ENCODE results near the gene NR4A1. TPM values are rescaled to one million over a fixed set of nuclear protein-coding genes. Genes with fewer than 3 reads are reported as not detected.

Gene NR4A1
- polyA plus RNA-seq (2012; rRNA removed), result 75.2 and 120 TPM in 2 replicates
- 17.7 and 20.0 TPM in 2 replicates for polyA plus RNA-seq (2012; cell fraction: cytosol; rRNA removed)
- polyA plus RNA-seq (2012; cell fraction: nucleus; rRNA removed), result 429 and 610 TPM in 2 replicates

- H3K9me3 ChIP-seq, result no peaks in the 10 kb centered on the region
- peak; percentile 98 for DNase-seq
- POLR2A ChIA-PET, result interaction anchor here (1.0 to 1.4 kb wide), 2 partner anchors 12 to 22 kb away, joined by 3 read pairs; no protein-coding TSS in a partner anchor
- no peaks in the 10 kb centered on the region for H3K27me3 ChIP-seq (ENCODE audit: insufficient read depth)
- CTCF ChIA-PET, result interaction anchor here (0.7 to 15.6 kb wide), 8 partner anchors 10 to 161 kb away, joined by 3 to 279 read pairs (median 4); partner anchors contain the start of gene ATG101
- peak within 1 kb of the TSS in 1 of 2 experiments; percentile 71; a peak in 3 of 4 replicates for H3K27ac ChIP-seq (ENCODE audit: low read depth in 2 of 2, low read length in 1 of 2)
- H2AFZ ChIP-seq (ENCODE audit: low read depth), result peak within 1 kb of the TSS; percentile 76
- WGBS (ENCODE audit: low lambda C conversion rate), result 3% methylated on average over 52 of the region's 77 CpGs
- H3K4me1 ChIP-seq (ENCODE audit: control insufficient read depth in 1 of 2, insufficient read depth in 2 of 2, low read depth in 1 of 2, low read length in 1 of 2), result peaks cover 8 to 12% of the 10 kb centered on the region in 2 experiments; a peak in 2 of 4 replicates
- H3K79me2 ChIP-seq (ENCODE audit: insufficient read depth), result no peaks in the 10 kb centered on the region
- peaks cover 8% of the 10 kb centered on the region for H3F3A ChIP-seq (replicated peaks; ENCODE audit: insufficient read depth)
- H3K9me2 ChIP-seq, result no peaks in the 10 kb centered on the region
- H3K4me2 ChIP-seq, result peak within 1 kb of the TSS; percentile 99
- peak within 1 kb of the TSS; percentile 97 for H3K9ac ChIP-seq
- peaks cover 14% of the 10 kb centered on the region for H4K20me1 ChIP-seq (ENCODE audit: insufficient read depth)
- H3K36me3 ChIP-seq (replicated peaks in 1 of 2; ENCODE audit: control insufficient read depth in 1 of 2, insufficient read depth in 2 of 2, low read length in 1 of 2), result no peaks in the 10 kb centered on the region
- peak within 1 kb of the TSS; percentile 53 to 65 for H3K4me3 ChIP-seq (ENCODE audit: low read depth in 2 of 2, low read length in 1 of 2)
- TF ChIP-seq MEF2A (IDR thresholded peaks at IDR 0.05; ENCODE audit: borderline replicate concordance, low read depth), result peak; percentile 90; the same call in 1 of the 2 replicates
- TF ChIP-seq MAX (IDR thresholded peaks at IDR 0.05; ENCODE audit: low read depth), result no peak
- TF ChIP-seq TEAD4 (IDR thresholded peaks at IDR 0.05; ENCODE audit: borderline replicate concordance, insufficient read depth), result peak; percentile 59
- peak; percentile 25 for TF ChIP-seq CTCF (IDR thresholded peaks at IDR 0.05)
- peak; percentile 31 for TF ChIP-seq NRF1 (IDR thresholded peaks at IDR 0.05; ENCODE audit: low read depth, low read length)
- no peak for TF ChIP-seq RCOR1 (IDR thresholded peaks at IDR 0.05; ENCODE audit: low read length)
These were observed at the start of gene NR4A1 for GRCh38 chr12:52050758-52051541. TSS of gene NR4A1 (plus strand) at chr12:52051442. CDS start at chr12:52054329, 2,887 bp downstream.

GRCh38 chr12:52003016-52003550 lies 48.2 kb upstream of the NR4A1 start:
- DNase-seq, result no peak
- peaks cover 0 to 2% of the 10 kb centered on the region in 2 experiments for H3K36me3 ChIP-seq (replicated peaks in 1 of 2; ENCODE audit: control insufficient read depth in 1 of 2, insufficient read depth in 2 of 2, low read length in 1 of 2)
- H3K79me2 ChIP-seq (ENCODE audit: insufficient read depth), result no peaks in the 10 kb centered on the region
- POLR2A ChIA-PET, result interaction anchor here (0.6 to 1.5 kb wide), 5 partner anchors 17 to 1934 kb away, joined by 3 to 6 read pairs (median 3); no protein-coding TSS in a partner anchor
- TF ChIP-seq SIN3A (IDR thresholded peaks at IDR 0.05; ENCODE audit: borderline replicate concordance, low read depth, low read length) (no peak), MXI1 (IDR thresholded peaks at IDR 0.05; ENCODE audit: low read depth, low read length) (no peak), PBX3 (IDR thresholded peaks at IDR 0.05) (no peak), MEF2A (IDR thresholded peaks at IDR 0.05; ENCODE audit: borderline replicate concordance, low read depth) (no peak), EZH2phosphoT487 (IDR thresholded peaks at IDR 0.05; ENCODE audit: borderline replicate concordance, low read depth) (no peak)
- TF ChIP-seq, protein P1, sequence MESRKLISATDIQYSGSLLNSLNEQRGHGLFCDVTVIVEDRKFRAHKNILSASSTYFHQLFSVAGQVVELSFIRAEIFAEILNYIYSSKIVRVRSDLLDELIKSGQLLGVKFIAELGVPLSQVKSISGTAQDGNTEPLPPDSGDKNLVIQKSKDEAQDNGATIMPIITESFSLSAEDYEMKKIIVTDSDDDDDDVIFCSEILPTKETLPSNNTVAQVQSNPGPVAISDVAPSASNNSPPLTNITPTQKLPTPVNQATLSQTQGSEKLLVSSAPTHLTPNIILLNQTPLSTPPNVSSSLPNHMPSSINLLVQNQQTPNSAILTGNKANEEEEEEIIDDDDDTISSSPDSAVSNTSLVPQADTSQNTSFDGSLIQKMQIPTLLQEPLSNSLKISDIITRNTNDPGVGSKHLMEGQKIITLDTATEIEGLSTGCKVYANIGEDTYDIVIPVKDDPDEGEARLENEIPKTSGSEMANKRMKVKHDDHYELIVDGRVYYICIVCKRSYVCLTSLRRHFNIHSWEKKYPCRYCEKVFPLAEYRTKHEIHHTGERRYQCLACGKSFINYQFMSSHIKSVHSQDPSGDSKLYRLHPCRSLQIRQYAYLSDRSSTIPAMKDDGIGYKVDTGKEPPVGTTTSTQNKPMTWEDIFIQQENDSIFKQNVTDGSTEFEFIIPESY (IDR thresholded peaks at IDR 0.05; ENCODE audit: borderline replicate concordance, low read depth), result no peak
- H3K9me3 ChIP-seq, result no peaks in the 10 kb centered on the region
- no peaks in the 10 kb centered on the region for H3K9me2 ChIP-seq
- CTCF ChIA-PET, result interaction anchor here (0.7 to 13.1 kb wide), 17 partner anchors 11 to 130 kb away, joined by 3 to 526 read pairs (median 5); partner anchors contain the start of gene ANKRD33
- H3F3A ChIP-seq (replicated peaks; ENCODE audit: insufficient read depth), result peaks cover 5% of the 10 kb centered on the region
- H3K27ac ChIP-seq (ENCODE audit: low read depth in 2 of 2, low read length in 1 of 2), result no peak overlapping the region
- H3K4me2 ChIP-seq, result no peak overlapping the region
- peaks cover 0 to 13% of the 10 kb centered on the region in 2 experiments; a peak in 1 of 4 replicates for H3K4me1 ChIP-seq (ENCODE audit: control insufficient read depth in 1 of 2, insufficient read depth in 2 of 2, low read depth in 1 of 2, low read length in 1 of 2)
- no peak overlapping the region for H3K9ac ChIP-seq
- H3K4me3 ChIP-seq (ENCODE audit: low read depth in 2 of 2, low read length in 1 of 2), result no peak overlapping the region
- no peak overlapping the region for H2AFZ ChIP-seq (ENCODE audit: low read depth)
- no peaks in the 10 kb centered on the region for H4K20me1 ChIP-seq (ENCODE audit: insufficient read depth)
- no peaks in the 10 kb centered on the region for H3K27me3 ChIP-seq (ENCODE audit: insufficient read depth)
- 83% methylated on average over 5 of the region's 8 CpGs for WGBS (ENCODE audit: low lambda C conversion rate)

Measured in SK-N-SH (cell line).